Measurements from ENCODE around the gene MAP3K7.

Gene MAP3K7

DNA sequence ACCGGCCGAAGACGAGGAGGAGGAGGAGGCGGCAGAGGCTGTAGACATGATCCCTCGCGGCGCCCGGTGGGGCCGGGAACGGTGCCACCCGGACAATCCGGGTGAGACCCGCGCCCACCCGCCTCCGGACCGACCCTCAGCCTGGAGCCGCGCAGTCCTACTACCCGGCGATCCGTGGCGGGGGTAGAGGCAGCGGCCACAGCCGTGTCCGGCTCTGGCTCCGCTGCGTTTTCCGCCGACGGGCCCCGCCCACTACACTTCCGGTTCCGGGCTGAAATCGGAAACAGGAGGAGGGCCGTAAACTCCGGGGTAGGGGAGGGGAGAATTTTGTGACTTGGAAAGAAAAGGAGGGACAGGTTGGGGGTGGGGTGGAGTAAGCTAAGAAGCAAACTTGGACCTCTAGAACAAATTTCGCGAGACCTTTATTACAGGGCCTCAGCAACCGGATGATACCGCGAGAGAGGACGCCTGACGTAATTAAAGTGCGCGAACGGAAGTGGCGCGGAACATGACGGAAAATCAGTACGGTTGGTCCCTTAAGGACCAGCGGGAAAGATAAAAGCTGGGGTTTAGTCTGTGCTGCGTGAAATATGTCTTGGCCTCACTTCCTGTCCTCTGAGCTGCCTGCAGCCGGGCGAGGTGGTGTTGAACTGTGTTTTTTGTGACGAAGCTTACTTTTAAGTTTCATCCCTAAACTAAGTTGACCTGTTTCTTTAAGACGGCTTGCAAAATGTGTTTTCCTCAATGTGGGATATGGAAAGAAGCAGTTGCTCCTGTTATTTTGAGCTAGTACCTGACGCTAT lies at the start of gene MAP3K7:
TSS of gene MAP3K7 (minus strand) at position 237 of the 803 bp plus-strand sequence. CDS start at position 48, 189 bp downstream.
- peak; percentile 85 to 88 (median 87) for DNase-seq (ENCODE audit: low read depth in 3 of 3)

DNA sequence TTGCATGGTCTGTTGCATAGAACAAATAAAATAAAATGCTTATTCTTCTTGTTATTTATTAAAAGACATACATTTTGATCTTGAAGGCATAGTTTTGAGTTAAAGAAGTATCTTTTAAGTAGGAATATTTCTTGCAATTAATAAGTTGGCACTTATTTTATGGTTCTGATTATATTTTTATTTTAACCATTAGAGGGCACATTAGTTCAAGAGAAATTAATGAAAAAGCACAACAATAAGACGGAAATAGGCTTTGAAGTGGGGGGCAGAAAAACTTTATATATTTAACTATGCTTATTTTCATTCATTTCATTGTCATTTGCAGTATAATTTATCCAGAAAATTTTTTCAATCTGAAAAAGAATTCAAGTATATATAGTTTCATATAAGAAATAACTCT lies 44.2 kb upstream of the MAP3K7 start:
- no peak for DNase-seq (ENCODE audit: low read depth in 3 of 3)

DNA sequence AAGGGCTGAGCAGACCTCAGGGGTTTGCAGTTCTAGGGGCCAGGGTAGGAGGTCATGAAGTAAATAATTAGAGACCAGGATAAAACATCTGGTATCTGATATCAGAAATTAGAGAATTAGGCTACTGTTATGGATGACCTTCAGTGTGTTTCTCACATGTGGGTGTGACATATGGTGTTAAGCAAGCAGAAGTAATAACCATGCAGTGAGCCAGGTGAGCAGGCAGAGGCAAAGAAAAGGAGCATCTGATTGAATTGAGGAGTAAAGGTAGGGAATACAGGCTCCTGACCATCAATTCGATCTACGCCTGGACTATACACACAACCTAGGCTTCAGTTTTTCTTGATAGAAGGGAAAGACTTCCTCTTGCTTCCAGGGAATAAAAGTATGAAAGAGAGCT lies 34.7 kb upstream of the MAP3K7 start:
- DNase-seq (ENCODE audit: low read depth in 3 of 3): no peak

DNA sequence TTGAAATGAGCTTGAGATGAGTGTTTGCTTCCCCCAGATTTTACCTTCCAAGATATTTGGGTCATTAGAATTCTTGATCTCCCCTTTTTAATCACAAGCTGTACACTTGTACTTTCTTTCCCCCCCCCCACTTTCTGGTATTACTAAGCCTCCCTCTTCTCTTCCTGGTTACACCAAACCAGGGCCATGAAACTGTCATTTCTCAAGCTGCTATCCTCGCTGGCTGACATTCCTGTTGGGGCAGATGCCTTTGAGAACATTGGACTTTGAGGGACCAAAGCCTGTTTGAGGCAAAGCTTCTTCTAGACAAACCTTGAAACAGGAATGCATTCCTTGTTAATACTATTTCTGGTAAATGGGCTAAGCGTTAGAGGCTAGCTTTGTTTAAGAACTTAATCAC lies 32.3 kb upstream of the MAP3K7 start:
- no peak for DNase-seq (ENCODE audit: low read depth in 3 of 3)

DNA sequence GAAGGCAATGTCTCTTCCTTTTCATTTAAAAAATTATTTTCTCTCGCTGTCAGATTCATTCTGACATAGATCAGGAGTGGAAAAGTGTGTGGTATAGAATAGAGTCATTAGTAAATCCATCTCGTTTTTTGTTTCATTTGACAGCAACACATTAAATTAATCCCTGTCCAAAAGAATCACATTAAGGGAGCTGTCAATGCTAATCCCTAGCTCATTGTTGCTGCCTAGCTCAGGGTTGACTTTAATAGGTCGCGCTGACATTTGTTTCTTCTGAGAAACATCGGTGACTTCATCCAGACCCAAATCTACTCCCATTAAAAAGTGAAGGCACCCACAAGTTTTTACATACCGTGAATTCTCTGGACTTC lies 25.4 kb upstream of the MAP3K7 start:
- no peak for DNase-seq (ENCODE audit: low read depth in 3 of 3)

DNA sequence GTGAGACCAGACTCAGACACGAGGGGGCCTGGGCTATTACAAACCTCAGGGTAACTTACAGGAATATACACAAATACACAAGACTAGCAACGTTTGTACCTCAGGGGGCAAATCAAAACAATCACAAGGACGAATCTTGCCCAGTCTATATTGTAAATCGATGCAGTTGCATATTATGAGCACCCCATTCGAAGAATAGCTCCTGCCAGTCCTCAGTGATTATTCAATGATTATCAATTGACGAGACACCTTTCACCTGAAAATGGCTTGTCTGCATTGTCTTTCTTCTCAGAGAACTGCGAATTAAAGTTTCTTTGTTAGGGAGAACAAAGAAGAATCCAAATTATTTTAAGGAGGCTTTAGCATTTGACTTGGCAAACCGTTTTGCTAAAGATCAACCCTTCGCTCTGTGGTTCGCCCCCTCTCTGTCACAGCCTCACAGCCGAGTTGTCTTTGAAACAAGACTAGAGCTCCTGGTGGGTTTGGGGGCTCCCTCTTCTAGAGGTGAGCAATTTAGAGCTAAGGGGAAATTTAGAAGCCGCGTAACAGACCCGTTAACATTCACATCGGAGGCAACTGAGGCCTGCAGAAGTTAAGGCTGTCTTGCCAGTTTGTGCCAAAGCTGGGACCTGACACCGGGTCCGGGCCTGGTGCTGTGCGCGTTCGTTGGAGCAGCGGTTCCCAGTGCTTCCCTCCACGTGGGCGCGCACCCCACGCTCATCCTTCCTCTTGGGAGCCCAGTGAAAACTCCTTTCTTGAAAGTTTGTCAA lies 24.9 kb upstream of the MAP3K7 start:
- DNase-seq (ENCODE audit: low read depth in 3 of 3): no peak

DNA sequence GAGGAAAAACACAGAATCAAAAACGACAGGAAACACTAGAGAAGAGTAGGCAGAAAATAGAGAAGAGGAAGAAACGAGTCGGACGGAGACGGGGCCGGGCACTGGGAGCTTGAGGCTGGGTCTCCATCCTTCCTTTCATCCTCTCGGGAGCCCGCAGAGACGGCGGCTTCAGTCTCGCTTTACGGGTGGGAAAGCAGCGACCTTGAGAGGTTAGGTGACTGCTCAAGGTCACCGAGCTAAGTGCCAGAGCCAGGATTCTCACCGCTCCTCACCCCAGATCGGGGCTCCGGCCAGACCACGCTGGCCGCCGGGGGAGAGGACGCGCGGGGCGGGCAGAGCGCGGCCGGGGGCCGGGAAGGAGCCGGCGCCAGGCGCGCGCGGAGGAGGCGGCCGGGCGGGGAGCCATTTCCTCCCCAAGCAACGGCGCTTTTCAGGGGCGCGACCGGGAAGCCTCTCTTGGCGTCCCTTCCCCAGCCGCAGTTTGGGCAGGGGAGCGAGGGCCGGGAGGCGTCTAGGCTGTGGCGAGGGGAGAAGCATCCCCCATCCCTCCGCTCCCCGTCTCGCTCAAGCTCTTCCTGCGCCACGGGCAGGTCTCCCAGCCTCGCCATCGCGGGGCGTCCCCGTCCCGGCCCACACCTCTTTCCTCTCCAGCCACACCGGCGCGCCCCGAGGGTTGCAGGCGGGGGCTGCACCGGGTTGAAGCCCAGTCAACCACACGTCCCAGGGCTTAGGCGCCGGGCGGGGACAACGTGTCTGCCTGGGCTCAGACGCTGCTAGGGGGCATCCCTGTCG lies 24.1 kb upstream of the MAP3K7 start:
- peak in 1 of 3 experiments; percentile 21 for DNase-seq (ENCODE audit: low read depth in 3 of 3)

DNA sequence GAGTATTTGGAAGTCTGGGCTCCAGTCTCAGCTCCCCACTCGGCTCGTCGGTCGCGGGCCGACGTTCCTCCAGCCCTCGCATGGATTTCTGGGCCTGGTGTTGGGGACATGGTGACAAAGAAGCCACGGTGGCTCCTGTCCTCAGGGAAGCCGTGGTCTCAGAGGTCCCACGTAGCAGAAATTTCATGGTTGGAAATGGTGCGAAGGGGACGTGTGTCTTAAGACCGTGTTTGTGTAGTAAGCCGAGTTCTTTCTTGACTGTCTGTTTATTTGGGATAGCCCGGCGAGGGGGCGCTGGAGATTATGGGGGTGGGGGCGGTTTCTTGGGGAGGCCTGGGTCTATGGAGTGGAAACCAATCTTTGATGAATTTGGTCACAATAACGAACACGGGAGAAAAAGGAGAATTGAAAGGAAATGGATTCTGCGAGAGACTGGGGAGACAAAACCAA lies 23.5 kb upstream of the MAP3K7 start:
- no peak for DNase-seq (ENCODE audit: low read depth in 3 of 3)

DNA sequence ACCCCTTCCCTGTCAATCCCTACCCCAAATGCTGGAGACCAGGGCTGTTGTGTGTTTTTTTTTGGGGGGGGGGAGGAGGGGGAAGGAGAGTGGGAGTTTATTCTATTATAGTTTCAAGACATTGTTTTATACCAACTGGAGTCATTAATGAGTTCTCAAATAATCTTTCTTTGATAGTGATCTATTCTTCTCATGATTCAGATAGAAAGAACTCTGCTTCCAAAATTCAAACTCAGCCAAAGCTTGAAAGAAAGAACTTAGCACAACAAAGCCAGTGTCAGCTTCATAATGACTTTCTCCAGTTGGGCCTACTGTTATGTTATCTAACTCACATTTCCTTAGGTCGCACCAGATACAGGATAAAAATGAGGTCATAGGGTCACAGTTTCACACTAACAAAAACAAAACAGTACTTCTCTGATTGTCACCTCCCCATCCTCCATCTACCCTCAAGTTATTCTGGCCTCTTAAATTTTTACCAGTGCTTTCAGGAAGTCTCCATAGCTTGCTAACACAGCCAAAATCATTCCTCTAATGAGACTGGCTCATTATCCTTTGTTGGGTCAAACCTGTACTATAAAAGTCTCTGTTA lies 19.0 kb upstream of the MAP3K7 start:
- no peak for DNase-seq (ENCODE audit: low read depth in 3 of 3)

DNA sequence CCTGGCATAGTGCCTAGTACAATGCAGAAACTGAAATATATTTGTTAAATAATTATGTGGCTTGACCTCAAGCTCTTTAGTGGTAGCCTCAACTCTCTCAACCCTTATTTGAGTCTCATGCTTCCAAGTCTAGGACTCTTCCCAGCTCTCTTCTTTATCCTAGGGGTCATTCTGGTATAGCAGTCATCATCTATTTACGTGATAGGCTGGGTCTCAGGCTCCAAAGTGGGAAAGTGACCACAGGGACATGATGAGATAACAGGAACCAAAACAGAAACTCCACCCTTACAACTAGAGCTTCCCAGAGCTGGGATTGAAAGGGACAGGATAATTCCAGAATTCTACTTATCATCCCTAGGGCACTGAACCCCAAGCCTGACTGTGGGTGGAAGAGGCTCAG lies 17.7 kb upstream of the MAP3K7 start:
- DNase-seq (ENCODE audit: low read depth in 3 of 3): no peak

DNA sequence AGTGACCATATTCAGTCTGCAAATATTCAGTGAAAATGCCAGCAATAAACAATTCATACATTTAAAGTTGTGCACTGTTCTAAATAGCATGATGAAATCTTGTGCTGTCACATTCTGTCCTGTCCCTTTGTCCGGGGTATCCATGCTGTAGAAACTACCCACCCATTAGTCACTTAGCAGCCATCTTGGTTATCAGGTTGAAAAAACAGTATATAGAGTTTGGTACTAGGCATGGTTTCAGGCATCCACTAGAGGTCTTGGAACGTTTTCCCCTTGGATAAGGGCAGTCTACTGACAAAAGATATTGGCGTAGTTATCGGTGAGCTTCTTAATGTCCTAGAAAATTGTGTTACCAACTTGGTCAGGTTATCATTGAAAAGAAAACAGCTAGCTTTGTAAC lies 12.3 kb upstream of the MAP3K7 start:
- no peak for DNase-seq (ENCODE audit: low read depth in 3 of 3)

DNA sequence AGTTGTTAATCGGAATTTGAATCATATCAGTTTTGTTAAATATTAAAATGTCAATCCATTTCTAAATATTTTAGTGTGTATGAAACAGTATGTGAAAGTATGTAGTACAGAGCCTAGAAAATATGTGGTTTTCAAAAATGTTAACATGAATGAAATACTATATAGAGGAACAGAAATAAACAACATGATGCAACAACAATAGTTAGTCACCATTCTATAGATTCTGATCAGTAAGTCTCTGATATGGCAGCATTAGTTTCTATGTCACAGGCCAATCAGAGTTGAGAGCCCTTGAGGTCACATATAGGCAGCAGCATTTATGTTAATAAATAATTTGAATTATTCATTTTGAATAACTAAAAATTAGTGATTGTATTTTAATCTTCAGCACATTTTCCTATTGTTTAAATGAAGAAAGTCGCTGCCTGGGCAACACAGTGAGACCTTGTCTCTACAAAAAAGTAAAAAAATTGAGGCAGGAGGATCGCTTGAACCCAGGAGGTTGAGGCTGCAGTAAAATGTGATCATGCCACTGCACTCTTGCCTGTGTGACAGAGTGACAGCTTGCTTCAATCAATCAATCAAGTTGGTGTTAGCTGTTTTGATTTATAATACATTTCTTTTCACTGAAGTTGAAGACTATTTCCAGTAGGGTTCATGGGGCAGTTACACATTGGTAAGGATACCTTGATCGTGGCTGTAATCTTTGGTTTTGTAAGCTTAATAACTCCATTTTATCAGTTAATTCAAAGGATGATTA lies 11.5 kb upstream of the MAP3K7 start:
- no peak for DNase-seq (ENCODE audit: low read depth in 3 of 3)

DNA sequence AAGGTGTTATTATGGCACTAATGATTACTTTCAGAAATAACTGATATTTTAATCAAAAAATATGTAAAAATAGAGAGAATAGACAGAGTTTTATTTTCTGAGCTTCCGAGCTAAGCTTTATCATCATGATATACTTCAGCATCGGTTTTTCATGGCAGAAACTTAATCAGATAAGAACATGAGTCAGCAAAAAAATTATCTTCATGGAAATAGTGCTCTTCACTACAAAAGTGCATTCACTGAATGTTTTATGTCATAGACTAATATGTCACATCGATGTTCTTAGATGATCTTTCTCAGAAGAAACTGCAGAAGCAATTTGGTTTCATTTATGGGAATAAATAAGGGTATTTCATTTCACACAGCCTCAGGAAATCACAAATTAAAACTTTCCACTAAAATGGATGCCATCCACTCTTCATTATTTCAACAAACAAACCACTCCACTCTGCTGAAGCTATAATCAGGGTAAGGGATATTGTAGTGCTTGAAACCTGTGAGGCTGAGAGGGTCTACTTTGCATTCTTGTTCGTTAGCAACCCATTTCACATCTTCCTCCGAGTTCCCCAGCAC lies 10.2 kb upstream of the MAP3K7 start:
- DNase-seq (ENCODE audit: low read depth in 3 of 3): no peak

DNA sequence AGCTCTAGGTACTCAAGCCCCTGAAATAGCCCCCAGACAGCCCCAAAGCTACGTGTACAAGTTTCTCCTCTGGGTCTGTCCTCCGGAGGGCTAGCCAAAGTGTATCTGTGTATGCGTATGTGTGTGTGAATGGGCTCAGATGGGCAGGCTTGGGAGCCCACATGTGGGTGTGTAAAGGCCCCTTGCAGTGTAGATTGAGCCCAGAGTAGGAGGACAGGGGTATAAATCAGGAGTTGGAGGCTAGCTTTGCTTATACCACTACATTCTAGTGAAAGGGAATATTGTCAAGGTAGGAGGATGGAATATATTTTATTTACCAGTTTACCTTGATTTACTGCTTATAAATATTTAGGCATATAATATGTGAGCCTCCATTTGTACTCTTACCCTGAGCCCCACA lies 9.0 kb upstream of the MAP3K7 start:
- no peak for DNase-seq (ENCODE audit: low read depth in 3 of 3)

DNA sequence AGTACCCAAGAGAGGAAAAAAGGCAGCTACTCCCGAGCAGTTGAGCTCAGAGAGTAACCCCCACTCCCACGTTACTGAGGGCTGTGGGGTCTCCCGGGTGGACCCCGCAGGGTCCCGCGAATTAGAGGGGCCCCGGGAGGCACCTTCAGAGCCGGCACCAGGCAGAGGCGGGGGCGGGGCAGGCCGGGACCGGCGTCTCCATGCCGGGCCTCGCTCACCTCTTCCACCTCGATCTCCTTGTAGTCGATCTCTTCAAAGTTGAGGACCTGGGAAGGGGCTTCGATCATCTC lies 381 bp downstream of the MAP3K7 start:
- peak in 1 of 3 experiments; percentile 14 for DNase-seq (ENCODE audit: low read depth in 3 of 3)

DNA sequence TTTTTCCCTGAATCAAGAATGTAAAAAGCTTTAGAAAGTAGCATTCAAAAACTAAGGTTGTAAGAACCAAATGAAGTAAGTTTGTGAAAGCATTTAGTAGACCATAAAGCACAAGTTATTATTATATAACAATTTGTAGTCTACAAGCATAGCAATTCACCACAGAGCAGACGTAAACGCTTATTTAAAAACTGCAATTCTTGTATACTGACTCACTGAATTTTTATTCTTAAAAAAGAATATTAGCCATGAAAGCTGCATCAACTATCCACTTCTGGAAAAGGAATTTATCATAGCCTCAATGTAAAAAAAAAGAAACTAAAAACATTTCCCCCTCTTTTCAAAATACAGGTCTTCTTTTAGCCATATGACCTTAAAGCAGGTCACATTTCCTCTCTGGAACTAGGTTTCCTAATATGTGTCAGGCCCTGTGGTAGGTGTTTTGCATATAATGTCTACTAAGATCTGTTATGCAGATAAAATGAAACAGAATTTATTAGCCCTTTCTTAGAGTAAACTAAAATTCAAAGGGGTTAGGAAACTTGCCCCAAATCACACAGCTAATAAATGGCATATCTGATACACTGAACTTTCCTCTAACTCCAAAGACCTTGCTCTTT lies 2.1 kb downstream of the MAP3K7 start:
- no peak for DNase-seq (ENCODE audit: low read depth in 3 of 3)

DNA sequence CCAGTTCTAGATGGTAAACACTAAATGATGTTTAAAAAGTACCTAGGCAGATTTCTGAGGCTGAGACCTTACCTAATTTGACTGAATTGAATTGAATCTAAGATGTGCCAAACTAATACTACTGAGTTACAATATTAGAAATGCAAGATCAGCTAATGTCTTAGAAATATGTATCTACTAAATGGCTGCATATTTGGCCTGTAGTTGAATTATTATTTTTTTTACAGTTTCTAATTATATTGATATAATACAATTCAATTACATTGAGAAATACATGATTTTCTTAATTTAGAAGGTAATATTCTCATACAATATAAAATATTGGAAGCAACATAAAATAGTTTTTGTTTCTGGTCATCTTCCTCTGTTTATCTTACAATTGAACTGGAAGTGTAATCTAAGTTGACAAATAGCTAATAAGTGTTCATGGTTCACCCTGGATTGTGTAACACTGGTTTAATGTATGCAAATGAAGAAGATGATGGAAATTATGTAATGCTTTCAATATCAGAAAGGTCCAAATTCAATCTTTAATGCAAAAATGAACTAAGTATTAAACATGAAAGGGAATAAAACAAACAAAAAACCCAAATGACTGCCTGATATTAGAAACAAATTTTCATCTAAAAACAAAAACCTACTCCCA lies 2.9 kb downstream of the MAP3K7 start:
- no peak for DNase-seq (ENCODE audit: low read depth in 3 of 3)

DNA sequence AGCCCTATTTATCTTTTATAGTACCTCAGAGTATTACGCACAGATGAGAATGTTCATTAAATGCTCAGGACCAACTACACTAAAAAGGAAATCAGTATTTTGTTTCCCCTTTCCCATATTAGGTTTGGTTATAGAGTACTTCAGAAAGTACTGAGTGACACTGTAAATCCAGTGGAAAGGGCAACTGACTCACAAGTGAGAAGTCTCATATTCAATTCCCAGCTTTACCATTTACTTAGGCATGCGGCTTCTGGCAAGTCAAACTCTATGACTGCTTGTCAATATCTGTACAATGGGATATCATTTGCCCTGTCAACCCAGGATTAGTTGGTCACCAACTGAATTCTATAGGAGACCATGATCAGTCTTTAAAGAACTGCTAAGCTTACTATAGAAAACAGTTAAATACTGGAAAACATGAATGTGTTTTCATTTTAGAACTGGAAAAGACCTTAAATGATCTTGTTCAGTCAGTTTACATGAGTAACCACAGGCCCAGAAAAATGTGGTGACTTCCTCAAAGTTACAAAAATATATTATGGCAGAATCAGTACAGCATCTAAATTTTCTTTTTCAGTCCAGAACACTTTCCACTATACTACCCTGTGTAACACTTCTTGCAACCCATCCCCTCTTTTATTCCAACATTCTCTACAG lies 3.6 kb downstream of the MAP3K7 start:
- DNase-seq (ENCODE audit: low read depth in 3 of 3): no peak

DNA sequence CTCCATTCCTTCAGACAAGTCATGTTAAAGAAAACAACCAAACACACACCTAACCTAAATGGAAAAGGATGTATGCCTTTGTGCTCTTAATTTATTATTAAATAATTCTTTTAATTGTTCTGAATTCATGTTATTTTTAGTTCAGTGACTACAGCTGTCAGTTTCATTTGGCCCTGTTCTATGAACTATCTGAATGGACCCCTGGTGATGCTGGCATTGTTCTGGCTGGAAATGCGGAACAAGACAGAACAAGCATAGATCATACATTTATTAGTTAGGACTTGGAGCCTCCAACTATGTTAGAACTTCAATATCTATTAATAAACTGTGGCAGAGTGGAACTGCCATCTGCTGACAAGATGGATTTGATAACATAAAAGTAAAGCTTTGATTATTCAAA lies 5.7 kb downstream of the MAP3K7 start:
- no peak for DNase-seq (ENCODE audit: low read depth in 3 of 3)

Measured in stimulated activated CD4-positive, alpha-beta T cell treated with anti-CD3 and anti-CD28 coated beads, TNF-alpha, amount 100 ng/mL, for 4 hours (primary cell).